Mesothelial cell of epicardium (in vitro differentiated cells): ENCODE data around the gene ST3GAL3. TPM values are rescaled to one million over a fixed set of nuclear protein-coding genes. Genes with fewer than 3 reads are reported as not detected.

Experiments
- DNase-seq, 2 experiments: peaks; one replicate each; pipeline ENCODE4 v3.0.0; 2021; ENCODE audit warnings: low spot score in 2 of 2; ENCODE audit not compliant: unreplicated experiment in 2 of 2
- H3K27ac Mint-ChIP-seq: 2 replicates; pipeline ENCODE4 v1.8.0; 2021; ENCODE audit warnings: mixed read lengths
- H3K27me3 Mint-ChIP-seq: 2 replicates; pipeline ENCODE4 v1.8.0; 2021; ENCODE audit warnings: low read depth, mixed read lengths
- H3K36me3 Mint-ChIP-seq: 2 replicates; pipeline ENCODE4 v1.8.0; 2021; ENCODE audit warnings: mixed read lengths
- H3K4me1 Mint-ChIP-seq: 2 replicates; pipeline ENCODE4 v1.8.0; 2021; ENCODE audit warnings: mixed read lengths
- H3K4me3 Mint-ChIP-seq: 2 replicates; pipeline ENCODE4 v1.8.0; 2021; ENCODE audit warnings: mild to moderate bottlenecking, moderate library complexity, mixed read lengths
- H3K9me3 Mint-ChIP-seq: 2 replicates; pipeline ENCODE4 v1.8.0; 2021; ENCODE audit warnings: mixed read lengths
- total RNA-seq: library from RNA; stranded (reverse); gene quantifications from 3 replicates; pipeline ENCODE4 v1.2.1, GENCODE V29; 2021
- TF ChIP-seq, protein P1 (sequence below): fragments of 200-600 bp; sonication (generic); IDR thresholded peaks from one replicate; pipeline ENCODE4 v1.5.0; 2021; ENCODE audit warnings: antibody characterized with exemption; ENCODE audit not compliant: unreplicated experiment

ST3GAL3 gene
- total RNA-seq, 1 donor from 2014 or later = 31.0 TPM

GRCh38 chr1:43857163-43857562 is 149.8 kb downstream of the ST3GAL3 start:
- no peak overlapping the region for H3K4me3 Mint-ChIP-seq
- DNase-seq = no peak
- peaks cover 13% of the 10 kb centered on the region for H3K4me1 Mint-ChIP-seq
- no peaks in the 10 kb centered on the region for H3K36me3 Mint-ChIP-seq
- no peaks in the 10 kb centered on the region for H3K27me3 Mint-ChIP-seq
- H3K9me3 Mint-ChIP-seq = no peaks in the 10 kb centered on the region
- no peak overlapping the region for H3K27ac Mint-ChIP-seq
- TF ChIP-seq, protein P1, sequence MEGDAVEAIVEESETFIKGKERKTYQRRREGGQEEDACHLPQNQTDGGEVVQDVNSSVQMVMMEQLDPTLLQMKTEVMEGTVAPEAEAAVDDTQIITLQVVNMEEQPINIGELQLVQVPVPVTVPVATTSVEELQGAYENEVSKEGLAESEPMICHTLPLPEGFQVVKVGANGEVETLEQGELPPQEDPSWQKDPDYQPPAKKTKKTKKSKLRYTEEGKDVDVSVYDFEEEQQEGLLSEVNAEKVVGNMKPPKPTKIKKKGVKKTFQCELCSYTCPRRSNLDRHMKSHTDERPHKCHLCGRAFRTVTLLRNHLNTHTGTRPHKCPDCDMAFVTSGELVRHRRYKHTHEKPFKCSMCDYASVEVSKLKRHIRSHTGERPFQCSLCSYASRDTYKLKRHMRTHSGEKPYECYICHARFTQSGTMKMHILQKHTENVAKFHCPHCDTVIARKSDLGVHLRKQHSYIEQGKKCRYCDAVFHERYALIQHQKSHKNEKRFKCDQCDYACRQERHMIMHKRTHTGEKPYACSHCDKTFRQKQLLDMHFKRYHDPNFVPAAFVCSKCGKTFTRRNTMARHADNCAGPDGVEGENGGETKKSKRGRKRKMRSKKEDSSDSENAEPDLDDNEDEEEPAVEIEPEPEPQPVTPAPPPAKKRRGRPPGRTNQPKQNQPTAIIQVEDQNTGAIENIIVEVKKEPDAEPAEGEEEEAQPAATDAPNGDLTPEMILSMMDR = no peak

DNA sequence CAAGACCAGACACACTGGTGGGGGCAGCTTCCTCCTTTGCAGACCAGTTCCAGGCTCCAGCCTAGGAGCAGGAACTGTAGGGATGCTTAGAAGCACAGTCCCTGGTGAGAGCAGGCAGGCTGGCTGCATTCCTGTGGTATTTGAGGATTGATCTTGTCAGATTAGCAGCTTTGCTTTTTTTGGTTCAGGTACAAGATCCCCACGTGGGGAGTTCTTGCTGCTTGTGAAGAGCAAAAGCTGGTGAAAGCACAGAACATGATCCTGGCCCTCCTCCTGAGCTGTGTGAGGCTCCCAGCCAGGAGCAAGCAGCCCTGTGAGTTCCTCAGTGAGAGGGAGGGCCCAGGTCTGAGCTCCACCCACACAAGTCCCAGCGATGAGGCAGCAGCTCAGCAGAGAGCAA is 151.0 kb downstream of the ST3GAL3 start:
- Mint-ChIP-seq H3K4me1 (peaks cover 12% of the 10 kb centered on the region), H3K27ac (peak overlapping the region; percentile 89), H3K27me3 (no peaks in the 10 kb centered on the region), H3K9me3 (no peaks in the 10 kb centered on the region), H3K36me3 (no peaks in the 10 kb centered on the region), H3K4me3 (no peak overlapping the region)
- DNase-seq = peak; percentile 40 to 62
- TF ChIP-seq, protein P1 = no peak

DNA sequence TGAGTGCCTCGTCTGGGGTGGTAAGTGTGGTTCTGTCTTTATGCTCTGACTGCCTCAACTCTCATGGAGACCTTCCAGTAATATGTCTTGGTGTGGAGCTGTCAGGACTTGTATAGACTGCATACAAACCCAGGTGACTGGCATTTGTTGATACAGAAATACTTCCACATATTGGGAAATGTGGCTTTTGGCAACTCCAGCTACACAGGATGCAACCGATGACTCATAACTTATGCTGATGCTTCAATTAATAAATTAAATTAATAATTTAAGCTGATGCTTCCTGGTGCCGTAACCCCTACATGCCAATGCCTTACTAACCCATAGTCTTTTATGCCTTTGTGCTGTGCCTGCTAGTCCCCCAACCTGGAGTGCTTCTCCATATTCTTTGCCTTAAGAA is 154.0 kb downstream of the ST3GAL3 start:
- H3K27ac Mint-ChIP-seq = no peak overlapping the region
- H3K4me1 Mint-ChIP-seq = peaks cover 15% of the 10 kb centered on the region
- TF ChIP-seq, protein P1 = no peak
- no peaks in the 10 kb centered on the region for H3K27me3 Mint-ChIP-seq
- no peaks in the 10 kb centered on the region for H3K36me3 Mint-ChIP-seq
- H3K9me3 Mint-ChIP-seq = no peaks in the 10 kb centered on the region
- no peak for DNase-seq
- no peak overlapping the region for H3K4me3 Mint-ChIP-seq

GRCh38 chr1:43861988-43862735 is 154.8 kb downstream of the ST3GAL3 start:
- H3K36me3 Mint-ChIP-seq = no peaks in the 10 kb centered on the region
- TF ChIP-seq, protein P1 = no peak
- H3K4me1 Mint-ChIP-seq = peaks cover 15% of the 10 kb centered on the region
- no peak for DNase-seq
- no peaks in the 10 kb centered on the region for H3K27me3 Mint-ChIP-seq
- H3K27ac Mint-ChIP-seq = no peak overlapping the region
- H3K4me3 Mint-ChIP-seq = no peak overlapping the region
- no peaks in the 10 kb centered on the region for H3K9me3 Mint-ChIP-seq

DNA sequence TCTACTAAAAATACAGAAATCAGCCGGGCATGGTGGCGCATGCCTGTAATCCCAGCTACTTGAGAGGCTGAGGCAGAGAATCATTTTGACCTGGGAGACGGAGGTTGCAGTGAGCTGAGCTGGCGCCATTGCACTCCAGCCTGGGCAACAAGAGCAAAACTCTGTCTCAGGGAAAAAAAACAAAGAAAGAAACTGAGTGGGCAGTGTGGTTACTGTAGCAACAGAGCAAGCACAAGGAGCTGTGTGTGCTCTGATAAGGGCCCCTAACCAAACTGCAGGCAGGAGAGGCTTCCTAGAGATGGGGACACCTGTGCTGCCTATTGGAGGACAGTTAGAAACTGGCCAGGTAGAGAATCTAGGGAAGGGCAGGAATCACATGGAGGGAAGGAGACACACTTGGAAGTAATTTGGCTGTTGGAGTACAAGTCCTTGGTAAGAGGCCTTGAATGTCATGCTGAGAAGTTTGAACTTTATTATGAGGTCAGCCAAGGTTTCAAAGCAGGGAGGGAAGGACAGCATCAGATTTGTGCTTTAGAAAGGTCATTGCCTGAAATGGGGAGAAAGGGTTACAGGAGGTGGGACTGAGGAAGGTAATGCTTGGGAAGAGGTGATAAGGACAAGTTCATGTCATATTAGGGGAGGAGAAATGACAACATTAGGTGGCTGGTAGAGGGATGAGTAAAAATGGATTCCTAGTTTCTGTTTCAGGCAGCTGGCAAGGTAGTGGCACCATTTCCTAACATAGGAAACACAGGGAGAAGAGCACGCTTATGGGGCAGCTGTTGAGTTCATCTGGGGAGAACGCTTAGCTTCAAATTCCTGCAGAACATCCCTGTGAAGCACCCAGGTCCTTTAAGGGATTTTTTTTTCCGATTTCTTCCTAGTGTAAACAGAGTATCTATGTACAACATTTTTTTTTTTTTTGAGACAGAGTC is 157.0 kb downstream of the ST3GAL3 start:
- peaks cover 9% of the 10 kb centered on the region for H3K4me1 Mint-ChIP-seq
- H3K27me3 Mint-ChIP-seq = no peaks in the 10 kb centered on the region
- no peaks in the 10 kb centered on the region for H3K9me3 Mint-ChIP-seq
- no peak for DNase-seq
- no peaks in the 10 kb centered on the region for H3K36me3 Mint-ChIP-seq
- H3K27ac Mint-ChIP-seq = no peak overlapping the region
- no peak overlapping the region for H3K4me3 Mint-ChIP-seq
- TF ChIP-seq, protein P1 = no peak
